HFFc6 (cell line): ENCODE measurements around the gene PELI2. TPM values are rescaled to one million over a fixed set of nuclear protein-coding genes. Genes with fewer than 3 reads are reported as not detected.

Source experiments
- DNase-seq: peaks from one replicate; pipeline ENCODE4 v3.0.0-alpha.2; 2018
- H3K27ac Mint-ChIP-seq: 2 replicates; pipeline ENCODE4 v1.8.0; 2020; ENCODE audit warnings: mild to moderate bottlenecking, mixed read lengths
- H3K27me3 Mint-ChIP-seq: 2 replicates; pipeline ENCODE4 v1.8.0; 2021; ENCODE audit warnings: mild to moderate bottlenecking, moderate library complexity, mixed read lengths; ENCODE audit not compliant: insufficient read depth
- H3K36me3 Mint-ChIP-seq: 2 replicates; pipeline ENCODE4 v1.8.0; 2021; ENCODE audit warnings: low read depth, mixed read lengths
- H3K4me1 Mint-ChIP-seq: 2 replicates; pipeline ENCODE4 v1.8.0; 2020; ENCODE audit warnings: low read depth, mixed read lengths
- H3K4me3 Mint-ChIP-seq: 2 replicates; pipeline ENCODE4 v1.8.0; 2020; ENCODE audit warnings: mild to moderate bottlenecking, moderate library complexity, mixed read lengths
- H3K9me3 Mint-ChIP-seq: 2 replicates; pipeline ENCODE4 v1.8.0; 2020; ENCODE audit warnings: mild to moderate bottlenecking, mixed read lengths
- CTCF ChIP-seq: fragments of 200-600 bp; sonication (generic); IDR thresholded peaks from 2 replicates; pipeline ENCODE4 v1.5.0; 2021; ENCODE audit warnings: antibody characterized with exemption, mild to moderate bottlenecking
- total RNA-seq, 6 experiments: library from RNA; stranded (reverse); fragmentation: NEBNext Ultra II Directional; extraction: Animal tissue kit (Norgen Biotek cat#: 25700); gene quantifications; 2 replicates in 1 of 6; 3 replicates in 5 of 6; pipeline ENCODE4 v1.2.3, GENCODE V29; 2021

Gene PELI2
- total RNA-seq, 6 experiments from 2014 or later = 0.69 to 5.9 (median 4.6) TPM

GRCh38 chr14:56153267-56153666 is 35.1 kb downstream of the PELI2 start:
- Mint-ChIP-seq H3K4me1 (peaks cover 25% of the 10 kb centered on the region), H3K27me3 (no peaks in the 10 kb centered on the region; the same call in 1 of the 2 replicates), H3K4me3 (no peak overlapping the region), H3K27ac (no peak overlapping the region), H3K9me3 (no peaks in the 10 kb centered on the region), H3K36me3 (no peaks in the 10 kb centered on the region)
- no peak for TF ChIP-seq CTCF
- no peak for DNase-seq

GRCh38 chr14:56154321-56154720 is 36.1 kb downstream of the PELI2 start:
- Mint-ChIP-seq H3K4me3 (no peak overlapping the region), H3K9me3 (no peaks in the 10 kb centered on the region), H3K27ac (no peak overlapping the region), H3K27me3 (no peaks in the 10 kb centered on the region), H3K4me1 (peaks cover 24% of the 10 kb centered on the region), H3K36me3 (no peaks in the 10 kb centered on the region)
- no peak for DNase-seq
- TF ChIP-seq CTCF = no peak

GRCh38 chr14:56156096-56156495 is 37.9 kb downstream of the PELI2 start:
- H3K9me3 Mint-ChIP-seq = no peaks in the 10 kb centered on the region
- no peak overlapping the region for H3K27ac Mint-ChIP-seq
- H3K4me1 Mint-ChIP-seq = peaks cover 34% of the 10 kb centered on the region
- H3K36me3 Mint-ChIP-seq = no peaks in the 10 kb centered on the region
- H3K27me3 Mint-ChIP-seq = no peaks in the 10 kb centered on the region
- no peak for TF ChIP-seq CTCF
- no peak for DNase-seq
- H3K4me3 Mint-ChIP-seq = no peak overlapping the region; the same call in 1 of the 2 replicates

- H3K4me1 Mint-ChIP-seq = peaks cover 29% of the 10 kb centered on the region
These were observed 40.9 kb downstream of the PELI2 start for GRCh38 chr14:56159066-56159465.

GRCh38 chr14:56160088-56160487 is 41.9 kb downstream of the PELI2 start:
- no peak for TF ChIP-seq CTCF
- peaks cover 29% of the 10 kb centered on the region for H3K4me1 Mint-ChIP-seq
- H3K36me3 Mint-ChIP-seq = peaks cover 23% of the 10 kb centered on the region
- H3K4me3 Mint-ChIP-seq = no peak overlapping the region
- peak overlapping the region; percentile 0; the same call in 1 of the 2 replicates for H3K27ac Mint-ChIP-seq
- no peak for DNase-seq
- H3K9me3 Mint-ChIP-seq = peaks cover 24% of the 10 kb centered on the region
- no peaks in the 10 kb centered on the region for H3K27me3 Mint-ChIP-seq

More at GRCh38 chr14:56159066-56159465, 40.9 kb downstream of the PELI2 start:
- H3K4me3 Mint-ChIP-seq = no peak overlapping the region
- TF ChIP-seq CTCF = no peak
- H3K9me3 Mint-ChIP-seq = peaks cover 14% of the 10 kb centered on the region
- DNase-seq = no peak
- no peaks in the 10 kb centered on the region for H3K27me3 Mint-ChIP-seq
- H3K27ac Mint-ChIP-seq = no peak overlapping the region
- peaks cover 13% of the 10 kb centered on the region for H3K36me3 Mint-ChIP-seq

- no peak for DNase-seq
- Mint-ChIP-seq H3K4me3 (no peak overlapping the region), H3K27ac (no peak overlapping the region), H3K36me3 (peaks cover 35% of the 10 kb centered on the region), H3K27me3 (no peaks in the 10 kb centered on the region; the same call in 1 of the 2 replicates), H3K4me1 (peaks cover 19% of the 10 kb centered on the region), H3K9me3 (peaks cover 37% of the 10 kb centered on the region)
- no peak for TF ChIP-seq CTCF
These were observed 43.4 kb downstream of the PELI2 start for GRCh38 chr14:56161658-56162057.
